Hippocampal formation (tissue), 2 donors: ENCODE measurements around the gene ARL17A.
"Not testable (repeated sequence)": the region's sequence is repeated elsewhere in the genome, so short reads cannot be mapped to it uniquely, and the experiment has no call there.

Experiments used
- DNase-seq, 2 donors: peaks; one replicate each; lab custom pipeline; 2025; lab: John Stamatoyannopoulos, UW

ARL17A gene

DNA sequence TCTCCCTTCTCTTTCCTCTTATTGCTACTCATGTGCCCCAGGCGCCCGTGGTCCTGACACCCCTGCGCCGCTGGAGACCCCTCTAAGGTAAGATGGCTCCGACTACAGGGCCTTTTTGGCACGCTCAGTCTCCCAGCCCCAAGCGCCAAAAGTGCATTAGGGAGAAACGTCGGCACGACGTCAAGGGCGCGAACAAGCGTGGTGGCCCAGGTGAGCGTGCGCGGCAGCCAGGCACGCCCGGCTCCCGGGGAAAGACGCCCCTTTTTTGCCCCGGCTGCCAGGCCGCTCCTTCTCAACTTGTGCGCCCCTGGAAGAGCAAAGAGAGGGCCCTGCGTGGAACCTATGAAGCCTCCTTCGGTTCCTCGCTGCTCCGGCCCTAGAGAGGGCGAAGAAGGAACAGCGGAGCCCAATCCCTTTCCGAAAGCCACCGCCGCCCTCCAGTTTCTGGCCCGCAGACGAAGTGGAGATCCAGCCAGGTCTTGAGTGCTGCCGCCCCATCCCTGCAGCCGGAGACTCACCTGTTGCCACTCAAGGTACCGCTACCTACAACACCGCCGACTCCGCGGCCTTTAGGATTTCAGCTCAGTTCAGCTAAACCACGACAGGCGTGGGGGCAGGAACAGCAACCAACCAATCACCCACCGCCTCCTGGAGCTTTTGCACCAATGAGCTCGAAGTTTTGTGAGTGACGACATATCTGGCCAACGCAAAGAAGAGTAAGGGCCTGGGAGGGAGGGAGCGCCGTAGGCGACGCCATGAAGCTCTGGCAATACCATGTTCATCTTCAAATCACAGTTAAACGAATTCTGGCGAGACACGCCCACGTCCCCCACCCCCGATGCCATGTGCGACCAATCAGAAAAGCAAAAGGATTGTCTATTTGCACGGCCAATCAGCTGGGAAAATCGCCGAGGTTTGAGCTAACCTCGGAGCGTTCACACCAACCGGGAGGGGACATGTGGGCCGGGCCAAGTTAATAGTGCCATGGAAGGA is at the start of gene ARL17A:
TSS of gene ARL17A (minus strand) at position 609 of the 993 bp plus-strand sequence. CDS start 3,369 bp downstream, outside the sequence.
- DNase-seq = not testable (repeated sequence)

DNA sequence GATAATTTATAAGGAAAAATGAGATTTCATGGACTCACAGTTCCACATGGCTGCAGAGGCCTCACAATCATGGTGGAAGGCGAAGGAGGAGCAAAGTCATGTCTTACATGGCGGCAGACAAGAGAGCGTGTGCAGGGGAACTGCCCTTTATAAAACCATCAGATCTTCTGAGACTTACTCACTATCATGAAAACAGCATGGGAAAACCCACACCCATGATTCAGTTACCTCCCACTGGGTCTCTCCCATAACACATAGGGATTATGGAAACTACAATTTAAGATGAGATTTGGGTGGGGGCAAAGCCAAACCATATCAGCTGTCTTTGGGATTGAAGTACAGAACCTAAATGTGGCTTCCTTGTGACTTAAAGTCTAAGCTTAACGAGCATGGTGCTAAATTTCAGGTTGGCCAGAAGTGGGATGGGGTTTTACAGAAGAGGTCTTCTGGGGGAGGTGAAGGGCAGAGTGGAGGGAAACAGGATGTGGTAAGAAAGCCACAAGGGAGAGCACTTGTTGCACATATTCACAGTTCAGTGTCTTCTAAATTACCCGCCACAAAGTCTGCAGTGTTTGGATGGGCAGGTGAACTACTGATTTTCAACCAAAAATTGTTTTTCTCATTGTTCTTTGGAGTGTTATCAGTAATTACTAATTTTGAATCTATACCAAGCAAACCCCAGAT is 49.4 kb upstream of the ARL17A start:
- DNase-seq = not testable (repeated sequence)

DNA sequence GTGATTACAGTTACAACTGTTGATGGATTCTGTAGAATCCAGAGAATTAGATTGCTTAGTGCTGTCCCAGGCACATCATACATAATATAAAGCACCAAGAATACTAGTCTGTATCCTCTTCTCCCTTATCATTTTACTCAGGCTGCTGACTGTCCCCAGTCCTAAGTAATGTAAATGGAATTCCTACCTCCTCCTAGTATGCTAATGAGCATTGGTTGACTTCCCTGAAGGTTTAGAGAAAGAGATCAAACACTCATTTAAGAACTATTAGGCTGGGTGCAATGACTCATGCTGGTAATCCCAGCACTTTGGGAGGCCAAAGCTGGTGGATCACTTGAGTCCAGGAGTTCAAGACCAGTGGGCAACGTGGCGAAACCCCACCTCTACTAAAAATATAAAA is 48.0 kb upstream of the ARL17A start:
- DNase-seq = not testable (repeated sequence)

DNA sequence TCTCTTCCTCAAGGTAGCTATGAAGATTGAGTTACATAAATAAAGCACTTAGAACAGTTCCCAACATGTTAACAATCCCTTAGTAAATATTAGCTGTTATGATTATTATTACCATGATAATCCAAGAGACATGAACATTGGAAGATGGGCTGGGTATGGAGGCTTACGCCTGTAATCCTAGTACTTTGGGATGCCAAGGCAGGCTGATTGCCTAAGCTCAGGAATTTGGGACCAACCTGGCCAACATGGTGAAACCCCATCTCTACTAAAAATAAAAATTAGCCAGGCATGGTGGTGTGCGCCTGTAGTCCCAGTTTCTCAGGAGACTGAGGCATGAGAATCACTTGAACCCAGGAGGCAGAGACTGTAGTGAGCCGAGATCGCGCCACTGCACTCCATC is 45.2 kb upstream of the ARL17A start:
- DNase-seq = not testable (repeated sequence)

DNA sequence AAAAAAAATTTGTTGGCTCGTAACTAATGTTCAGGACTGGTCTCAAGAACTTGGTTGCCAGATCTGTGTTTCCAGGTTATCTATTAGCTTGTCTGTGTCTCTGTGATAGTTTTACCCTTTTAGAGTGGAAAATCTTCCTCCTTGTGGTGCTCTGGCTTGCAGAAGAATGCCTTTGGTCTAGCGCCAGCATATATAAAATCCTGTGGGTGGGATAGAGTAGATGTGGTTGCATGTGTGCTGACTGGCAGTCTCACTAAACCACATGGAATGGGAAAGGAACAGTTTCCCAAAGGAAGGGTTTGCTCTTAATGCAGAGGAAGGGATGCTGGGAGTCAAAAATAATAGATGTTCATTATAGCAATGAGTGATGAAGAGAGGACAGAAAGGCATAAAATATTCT is 44.3 kb upstream of the ARL17A start:
- DNase-seq = not testable (repeated sequence)

DNA sequence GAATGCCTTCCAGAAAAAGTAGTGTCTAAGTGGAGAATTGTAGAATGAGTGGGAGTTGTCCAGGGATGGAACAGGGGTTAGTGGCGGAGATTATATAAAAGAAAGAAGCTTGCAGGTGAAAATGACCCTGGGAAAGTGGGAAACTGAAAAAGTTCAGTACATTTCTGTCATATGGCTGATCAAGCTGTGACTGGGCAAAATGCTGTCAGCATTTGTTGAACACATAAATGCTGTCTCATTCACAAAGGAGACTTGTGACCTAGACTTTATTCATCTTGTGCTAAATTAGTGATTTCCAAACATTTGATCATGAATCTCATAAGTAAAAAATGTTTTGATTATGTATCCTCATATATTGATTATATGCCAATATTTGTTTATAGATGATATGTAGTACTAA is 39.5 kb upstream of the ARL17A start:
- DNase-seq = not testable (repeated sequence)

DNA sequence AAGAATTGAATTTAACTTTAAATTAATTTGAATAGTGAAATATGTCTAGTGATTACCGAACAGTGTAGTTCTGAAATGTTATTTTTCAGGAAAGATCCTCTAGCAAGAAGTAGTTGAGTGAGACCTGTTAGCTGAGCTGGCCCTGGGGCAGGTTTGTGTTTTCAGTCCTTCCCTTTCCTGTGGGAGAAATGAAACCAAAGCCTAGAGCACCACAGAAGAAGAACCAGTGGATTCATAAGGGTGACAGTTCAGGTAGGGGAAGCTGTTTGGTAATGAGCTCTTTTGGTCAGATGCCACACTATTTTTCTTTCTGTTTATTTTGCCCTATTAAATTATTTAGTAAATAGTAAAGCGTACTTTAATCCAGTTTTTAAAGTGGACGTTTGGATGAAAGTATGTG is 37.6 kb upstream of the ARL17A start:
- DNase-seq = not testable (repeated sequence)

DNA sequence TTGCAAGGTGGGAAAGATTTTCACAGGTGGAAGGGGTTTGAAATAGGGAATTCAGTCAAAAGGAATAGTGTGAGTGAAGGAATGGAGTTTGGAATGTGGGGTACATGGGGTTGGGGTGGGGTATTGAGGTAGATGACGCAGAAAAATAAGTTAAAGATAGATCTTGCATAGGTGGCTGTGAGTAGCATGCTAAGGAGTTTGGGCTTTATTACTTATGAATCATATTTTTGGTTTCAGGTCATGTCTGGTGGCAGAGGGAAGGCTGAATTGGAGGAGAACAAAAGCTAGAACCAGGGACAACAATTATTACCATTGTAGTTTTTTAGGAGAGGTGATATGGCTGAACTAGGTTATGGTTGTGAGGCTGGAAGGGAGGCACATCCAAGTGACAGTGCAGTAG is 34.4 kb upstream of the ARL17A start:
- DNase-seq = not testable (repeated sequence)

DNA sequence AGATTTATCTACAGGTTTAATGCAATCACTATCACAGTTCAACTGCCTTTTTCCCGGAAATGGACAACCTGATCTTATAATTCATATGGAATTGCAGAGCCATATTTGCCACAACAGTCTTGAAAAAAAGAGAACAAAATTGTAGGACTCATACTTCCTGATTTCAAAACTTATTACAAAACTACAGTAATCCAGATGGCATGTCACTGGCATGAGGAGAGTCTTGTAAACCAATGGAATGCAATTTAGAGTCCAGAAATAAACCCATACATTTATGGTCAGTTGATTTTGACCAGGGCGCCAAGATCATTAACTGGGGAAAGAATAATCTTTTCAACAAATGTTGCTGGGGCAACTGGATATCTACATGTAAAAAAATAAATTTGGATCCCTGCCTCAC is 31.8 kb upstream of the ARL17A start:
- not testable (repeated sequence) for DNase-seq

DNA sequence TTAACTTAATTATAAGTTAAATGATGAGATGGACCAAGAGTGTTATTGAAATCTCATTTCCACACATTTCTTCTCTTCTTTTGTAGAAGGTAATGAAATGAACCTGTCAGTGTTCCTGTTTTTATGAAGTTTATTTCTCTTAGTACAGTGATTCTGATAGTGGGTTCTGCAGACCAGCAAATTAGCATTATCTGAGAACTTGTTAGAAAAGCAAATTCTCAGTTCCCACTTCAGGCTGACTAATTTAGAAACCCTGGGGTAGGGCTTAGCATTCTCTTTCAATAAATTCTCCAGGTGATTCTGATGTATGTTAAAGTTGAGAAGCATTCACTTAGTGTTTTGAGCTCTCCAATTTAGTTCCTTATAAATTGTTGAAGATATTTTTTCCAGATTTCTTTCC is 23.6 kb upstream of the ARL17A start:
- DNase-seq = not testable (repeated sequence)

DNA sequence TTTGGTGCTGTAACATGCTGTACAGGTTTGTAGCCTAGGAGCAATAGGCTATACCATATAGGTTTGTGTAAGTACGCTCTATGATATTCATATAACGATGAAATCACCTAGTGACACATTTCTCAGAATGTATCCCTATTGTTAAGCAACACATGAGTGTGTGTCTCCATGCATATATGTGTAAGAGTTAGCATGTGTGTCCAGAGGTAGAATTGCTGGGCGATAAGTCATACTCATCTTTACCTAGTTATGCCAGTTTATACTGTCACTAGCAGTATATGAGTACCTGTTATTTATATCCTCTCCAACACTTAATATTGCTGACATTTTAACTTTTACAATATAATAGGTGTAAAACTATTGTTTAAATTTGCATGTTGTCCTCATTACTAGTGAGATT is 21.3 kb upstream of the ARL17A start:
- not testable (repeated sequence) for DNase-seq

DNA sequence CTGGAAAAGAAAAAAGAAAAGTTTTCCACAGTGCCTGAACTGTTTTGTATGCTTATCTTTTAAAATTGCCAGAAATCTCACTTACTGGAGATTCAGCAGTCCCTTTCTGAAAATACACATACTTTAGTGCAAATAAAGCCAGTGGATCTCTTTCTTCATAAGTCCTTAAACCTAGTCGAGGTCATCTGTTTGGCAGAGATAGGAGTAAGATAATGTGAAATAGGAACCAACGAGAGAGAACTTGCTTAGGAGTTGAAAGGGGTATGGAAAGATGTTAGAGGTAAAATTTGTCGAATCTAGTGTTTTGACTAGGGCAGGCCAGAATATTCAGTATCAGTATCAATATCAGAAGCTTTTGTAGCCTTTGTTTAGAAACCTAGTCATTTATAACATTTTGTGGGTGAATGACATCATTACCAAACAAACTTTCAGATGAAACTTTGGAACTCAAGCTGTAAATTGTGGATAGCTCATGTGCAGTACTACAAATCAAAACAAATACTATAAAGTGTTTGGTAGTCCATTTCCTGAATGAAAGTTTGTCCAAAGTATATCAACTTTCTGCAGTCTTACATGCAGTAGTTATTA is 18.9 kb upstream of the ARL17A start:
- not testable (repeated sequence) for DNase-seq

DNA sequence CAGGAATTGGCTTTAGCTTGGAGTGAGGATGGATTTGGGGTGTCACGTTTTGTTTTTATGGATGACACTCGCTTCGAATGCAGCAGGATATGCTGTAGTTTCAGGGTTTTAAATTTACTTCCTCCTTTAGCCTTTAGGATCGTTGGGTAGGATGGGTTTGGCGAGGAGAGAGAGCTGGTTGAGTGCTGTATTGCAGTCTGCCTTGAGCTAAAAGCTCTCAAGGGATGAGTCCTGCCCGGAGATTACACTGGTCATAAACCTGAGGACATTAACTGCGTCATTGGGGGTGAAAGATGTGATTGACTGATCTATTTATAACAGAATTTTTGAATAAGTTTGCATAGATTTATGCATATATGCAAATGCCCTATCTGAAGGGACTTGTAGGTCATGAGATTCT is 11.8 kb upstream of the ARL17A start:
- not testable (repeated sequence) for DNase-seq

DNA sequence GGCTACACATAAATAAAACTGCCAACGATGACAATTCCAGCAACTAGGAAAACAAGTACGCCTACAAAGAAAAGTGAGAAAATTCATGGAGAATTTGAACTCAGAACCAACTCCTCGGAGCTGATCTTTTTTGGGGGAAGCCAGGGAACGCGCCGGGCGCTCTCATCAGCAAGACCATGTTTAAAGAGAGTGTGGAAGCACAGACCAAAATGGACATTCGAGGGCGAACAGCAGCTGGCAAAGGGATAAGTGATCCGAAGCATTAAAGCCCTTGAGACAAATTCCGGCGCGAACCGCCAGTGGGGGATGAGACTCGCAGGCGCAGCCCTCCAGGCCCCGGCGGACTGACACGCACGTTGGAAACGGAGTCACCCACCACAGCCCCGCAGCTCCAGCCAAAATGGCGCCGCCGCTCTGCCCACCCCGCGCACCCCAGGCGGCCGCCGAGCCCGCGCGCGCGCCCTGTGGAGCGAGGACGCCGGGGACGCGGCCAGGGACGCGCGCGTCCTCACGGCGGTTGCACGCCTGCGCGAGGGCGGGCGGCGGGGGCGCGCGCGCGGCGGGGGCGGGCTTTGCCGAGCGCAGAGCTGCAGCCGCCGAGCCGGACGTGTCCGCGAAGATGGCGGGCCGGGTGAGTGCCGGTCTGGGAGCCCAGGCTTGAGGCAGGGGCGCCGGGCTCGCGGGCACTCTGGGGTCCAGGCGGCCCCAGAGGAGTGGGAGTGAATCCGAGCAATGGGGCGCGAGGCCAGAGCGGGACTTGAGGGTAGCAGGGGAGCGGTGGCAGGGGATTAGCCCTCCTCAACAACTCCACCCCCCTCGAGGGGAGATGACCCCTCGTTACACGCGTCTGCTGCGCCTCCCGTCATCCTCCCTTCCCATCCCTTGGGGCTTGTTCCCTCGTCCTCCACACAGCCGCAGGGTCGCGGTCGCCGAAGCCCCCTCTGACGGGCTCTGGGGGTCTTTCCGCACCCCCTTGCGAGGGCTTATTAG is 11.0 kb upstream of the ARL17A start, which contains the start of gene NSF:
TSS of gene NSF (plus strand) at position 513 of the 990 bp plus-strand sequence. CDS start at position 620, 107 bp downstream.
- not testable (repeated sequence) for DNase-seq

DNA sequence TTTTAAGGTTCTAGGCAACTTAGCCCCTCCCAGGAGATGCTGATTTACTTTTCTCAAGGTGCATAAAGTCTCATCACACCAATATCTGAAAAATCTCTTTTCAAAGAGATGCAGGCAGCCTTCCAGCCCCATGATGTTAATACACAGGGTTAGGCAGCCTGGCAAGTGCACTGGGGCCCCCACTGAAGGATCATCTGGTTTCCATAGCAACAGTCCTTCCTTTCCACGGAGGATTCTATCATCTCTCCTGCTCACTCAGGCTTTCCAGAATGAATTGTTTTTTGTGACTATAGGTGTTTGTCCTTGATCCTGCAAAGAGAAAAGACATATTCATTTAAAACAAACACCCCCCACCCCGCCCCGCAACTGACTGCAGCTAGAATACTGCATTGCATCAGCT is 6.0 kb upstream of the ARL17A start:
- not testable (repeated sequence) for DNase-seq

DNA sequence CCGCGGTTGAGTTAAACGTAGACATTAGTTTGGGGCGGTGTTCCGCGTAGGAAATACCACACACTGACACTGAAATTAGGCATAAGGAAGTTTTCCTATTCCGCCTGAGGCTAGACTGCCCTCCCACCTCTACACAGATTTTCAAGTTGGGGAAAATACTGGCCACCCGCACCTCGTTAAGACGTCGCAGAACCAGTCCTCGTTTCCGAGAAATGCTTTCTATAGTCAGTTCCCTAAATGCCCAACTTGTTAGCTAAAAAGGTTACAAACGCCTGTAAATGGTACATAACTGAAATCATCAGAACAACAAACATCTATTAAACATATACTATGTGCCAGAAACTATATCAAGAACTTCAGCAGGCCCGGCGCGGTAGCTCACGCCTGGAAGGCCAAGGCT is 591 bp upstream of the ARL17A start:
- DNase-seq = not testable (repeated sequence)

DNA sequence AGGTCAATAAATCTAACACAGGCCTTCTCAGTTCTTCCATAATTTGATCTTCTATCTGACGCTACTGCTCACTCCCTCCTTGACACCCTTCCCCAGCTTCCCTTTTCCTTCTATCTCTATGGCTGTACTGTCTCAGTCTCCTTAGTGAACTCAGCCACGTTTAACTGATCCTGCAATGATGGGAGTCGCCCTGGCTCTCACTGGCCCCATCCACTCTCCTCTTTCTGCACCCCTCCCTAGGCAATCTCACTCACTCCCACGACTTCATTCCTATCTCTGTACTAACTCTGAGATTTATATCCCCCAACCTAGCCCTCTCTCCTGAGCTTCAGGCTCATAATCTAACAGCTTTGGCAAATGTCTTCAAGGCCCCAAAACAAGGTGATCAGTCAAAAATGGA is 7.7 kb downstream of the ARL17A start:
- not testable (repeated sequence) for DNase-seq

DNA sequence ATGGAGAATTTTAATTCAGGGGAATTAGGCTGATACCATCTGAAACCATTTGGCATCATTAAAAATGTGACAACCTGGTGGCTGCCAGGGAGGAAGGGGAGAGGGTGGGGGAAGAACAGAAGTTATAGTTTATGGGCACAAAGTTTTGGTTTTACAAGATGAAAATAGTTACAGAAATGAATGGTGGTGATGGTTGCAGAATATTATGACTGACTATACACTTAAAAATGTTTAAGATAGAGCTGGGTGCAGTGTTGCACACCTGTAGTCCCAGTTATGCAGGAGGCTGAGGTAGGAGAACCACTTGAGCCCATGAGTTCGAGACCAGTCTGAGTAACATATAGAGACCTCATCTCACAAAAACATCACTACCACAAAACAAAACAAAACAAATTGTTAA is 12.5 kb downstream of the ARL17A start:
- not testable (repeated sequence) for DNase-seq

DNA sequence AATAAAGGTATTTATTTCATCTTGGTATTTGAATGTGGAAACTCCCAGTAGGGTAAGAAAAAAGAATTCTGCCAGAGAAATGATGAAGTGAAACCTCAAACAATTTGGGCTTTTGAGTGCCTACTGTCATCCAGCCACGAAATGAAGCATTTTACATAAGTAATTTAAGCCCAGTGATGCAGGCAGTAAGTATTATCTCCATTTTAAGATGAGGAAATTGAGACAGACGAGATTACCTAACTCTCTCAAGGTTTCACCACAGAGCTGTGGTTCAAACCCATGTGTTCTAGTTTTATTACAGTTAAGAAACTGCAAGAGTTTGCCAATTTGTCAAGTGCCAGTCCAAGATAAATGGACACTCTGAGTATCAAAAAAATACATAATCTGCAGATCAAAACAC is 13.2 kb downstream of the ARL17A start:
- DNase-seq = not testable (repeated sequence)

DNA sequence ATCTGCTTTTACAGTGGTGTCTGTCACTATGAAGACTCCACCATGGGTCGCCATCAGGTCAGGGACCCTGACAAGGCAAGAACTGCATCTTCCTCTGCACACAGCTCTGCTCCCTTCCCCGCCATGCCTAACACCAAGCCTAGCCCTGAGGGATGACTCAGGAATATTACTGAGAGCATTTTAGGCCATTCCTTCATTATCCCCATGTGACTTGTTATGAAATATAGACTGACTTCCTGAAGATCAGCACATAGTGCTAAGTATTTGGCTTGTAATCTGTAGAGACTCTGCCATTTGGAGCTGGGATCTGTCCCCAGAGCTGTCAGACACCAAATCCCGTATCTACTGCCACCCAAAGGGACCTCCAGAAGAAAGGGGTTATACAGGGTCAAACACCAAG is 19.4 kb downstream of the ARL17A start:
- not testable (repeated sequence) for DNase-seq

DNA sequence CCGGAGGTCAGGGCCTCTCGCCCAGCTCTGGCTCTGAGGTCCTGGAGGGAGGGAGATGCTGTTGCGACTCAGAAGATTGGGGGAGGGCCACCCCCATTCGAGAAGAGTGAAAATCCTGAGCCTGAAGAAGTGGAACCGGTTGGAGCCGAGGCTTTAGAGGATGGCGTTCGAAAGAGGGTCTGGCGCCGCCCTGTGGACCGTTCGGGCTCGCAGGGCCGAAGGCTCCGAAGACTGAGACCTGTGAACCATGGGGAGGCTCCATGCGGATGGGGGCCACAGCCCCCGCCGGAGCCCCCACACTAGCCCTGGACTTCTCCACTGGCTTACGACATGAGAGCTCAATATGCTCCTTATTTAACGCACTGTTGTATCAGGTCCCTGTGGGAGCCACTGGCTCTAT is 20.3 kb downstream of the ARL17A start:
- DNase-seq = not testable (repeated sequence)
